CD4-positive, alpha-beta T cell (primary cell): ENCODE measurements around the gene WDR27. TPM values are rescaled to one million over a fixed set of nuclear protein-coding genes. Genes with fewer than 3 reads are reported as not detected.

Experiments
- ATAC-seq: fragments of 200-7000 bp; cut with Tn5 transposase; one replicate; pipeline ENCODE4 v1.10.0; 2022; ENCODE audit warnings: mild to moderate bottlenecking; ENCODE audit not compliant: poor library complexity
- CTCF ChIA-PET: fragments of 350-600 bp; sonication (Branson Sonifier 250); formaldehyde crosslinking; loops from one replicate; lab custom pipeline; 2021; ENCODE audit warnings: antibody characterized with exemption, inconsistent platforms; lab: Charles Lee
- POLR2A ChIA-PET: fragments of 350-600 bp; sonication (Branson Sonifier 250); formaldehyde crosslinking; loops from one replicate; lab custom pipeline; 2021; ENCODE audit warnings: antibody characterized with exemption, inconsistent platforms; lab: Charles Lee
- DNase-seq, 14 experiments: peaks; one replicate each; pipeline ENCODE4 v3.0.0-alpha.2; 2013 to 2020; ENCODE audit warnings: mixed read lengths in 2 of 14
- H3K27ac ChIP-seq, 2 donors: one replicate each; pipeline versions ENCODE4 v1.5.1 to v1.7.0; 2013; ENCODE audit warnings: low read length in 2 of 2, low read depth in 1 of 2, mild to moderate bottlenecking in 1 of 2
- H3K27me3 ChIP-seq, 2 experiments: 1 replicate in 1 of 2; 2 replicates in 1 of 2; pipeline versions ENCODE4 v1.6.1 to v1.7.0; 2013; ENCODE audit warnings: low read length in 2 of 2, control low read depth in 1 of 2, mild to moderate bottlenecking in 1 of 2, moderate library complexity in 1 of 2; ENCODE audit not compliant: insufficient read depth in 2 of 2, control insufficient read depth in 1 of 2
- H3K36me3 ChIP-seq: one replicate; pipeline ENCODE4 v1.6.1; 2013; ENCODE audit warnings: low read length, control low read depth; ENCODE audit not compliant: insufficient read depth
- H3K4me1 ChIP-seq: one replicate; pipeline ENCODE4 v1.6.1; 2013; ENCODE audit warnings: low read length, control low read depth; ENCODE audit not compliant: insufficient read depth
- H3K4me3 ChIP-seq: one replicate; pipeline ENCODE4 v1.5.1; 2013; ENCODE audit warnings: mild to moderate bottlenecking, low read length, moderate library complexity
- H3K9me3 ChIP-seq, 2 experiments: 1 replicate in 1 of 2; 2 replicates in 1 of 2; pipeline versions ENCODE4 v1.6.1 to v1.7.0; 2013; ENCODE audit warnings: low read length in 2 of 2, mild to moderate bottlenecking in 2 of 2, control low read depth in 1 of 2, moderate library complexity in 1 of 2; ENCODE audit not compliant: control insufficient read depth in 1 of 2, insufficient read depth in 1 of 2
- H3K27ac Mint-ChIP-seq: one replicate; pipeline ENCODE4 v1.8.0; 2020; ENCODE audit warnings: mixed read lengths
- H3K27me3 Mint-ChIP-seq: one replicate; pipeline ENCODE4 v1.8.0; 2021; ENCODE audit warnings: mixed read lengths
- H3K36me3 Mint-ChIP-seq: one replicate; pipeline ENCODE4 v1.8.0; 2021; ENCODE audit warnings: low read depth, mixed read lengths
- H3K4me1 Mint-ChIP-seq: one replicate; pipeline ENCODE4 v1.8.0; 2021; ENCODE audit warnings: low read depth, mixed read lengths
- H3K4me3 Mint-ChIP-seq: one replicate; pipeline ENCODE4 v1.8.0; 2020; ENCODE audit warnings: mild to moderate bottlenecking, mixed read lengths
- H3K9me3 Mint-ChIP-seq: one replicate; pipeline ENCODE4 v1.8.0; 2020; ENCODE audit warnings: mixed read lengths
- intact Hi-C, 2 experiments: fragments of 100-400 bp; cut with DNase I in 1 of 2; cut with micrococcal nuclease in 1 of 2; formaldehyde crosslinking; loops; one replicate each; pipeline versions ENCODE4 v1.15.1 to v1.9.0; 2023 to 2025; cut with DNase I, micrococcal nuclease
- total RNA-seq, 174 experiments: library from RNA in 2 of 174; stranded (reverse) in 2 of 174; gene quantifications; one replicate each; pipeline ENCODE4 v1.2.3 and lab custom pipeline; 2021 to 2026
- TF ChIP-seq, protein P1 (sequence below): fragments of 200-600 bp; IDR thresholded peaks from one replicate; pipeline ENCODE4 v1.8.0; 2022; ENCODE audit warnings: antibody characterized with exemption, mild to moderate bottlenecking

The WDR27 gene
- total RNA-seq, 2 experiments from 2014 or later: 22.0 to 23.5 TPM

DNA sequence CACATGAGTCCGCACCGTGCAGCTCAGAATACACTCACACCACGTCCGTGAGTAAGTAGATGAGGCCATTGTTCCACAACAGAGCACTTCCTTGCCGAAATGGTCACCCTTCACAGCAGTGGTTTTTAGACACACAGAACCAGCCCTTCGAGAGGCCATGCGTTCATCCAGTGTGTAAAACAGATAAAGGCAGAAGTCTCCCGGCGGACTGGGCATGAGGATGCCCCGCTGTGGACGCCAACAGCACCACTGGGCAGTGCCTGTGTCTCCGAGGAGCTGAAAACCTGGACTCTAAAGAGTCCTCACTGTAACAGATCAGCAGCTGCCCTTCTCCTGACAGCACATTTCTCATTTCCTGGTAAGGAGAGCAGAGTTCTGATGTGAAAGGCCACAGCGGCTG is 75.2 kb downstream of the WDR27 start:
- H3K4me1 ChIP-seq: no peaks in the 10 kb centered on the region
- ATAC-seq (no peak), DNase-seq (no peak)
- TF ChIP-seq, protein P1, sequence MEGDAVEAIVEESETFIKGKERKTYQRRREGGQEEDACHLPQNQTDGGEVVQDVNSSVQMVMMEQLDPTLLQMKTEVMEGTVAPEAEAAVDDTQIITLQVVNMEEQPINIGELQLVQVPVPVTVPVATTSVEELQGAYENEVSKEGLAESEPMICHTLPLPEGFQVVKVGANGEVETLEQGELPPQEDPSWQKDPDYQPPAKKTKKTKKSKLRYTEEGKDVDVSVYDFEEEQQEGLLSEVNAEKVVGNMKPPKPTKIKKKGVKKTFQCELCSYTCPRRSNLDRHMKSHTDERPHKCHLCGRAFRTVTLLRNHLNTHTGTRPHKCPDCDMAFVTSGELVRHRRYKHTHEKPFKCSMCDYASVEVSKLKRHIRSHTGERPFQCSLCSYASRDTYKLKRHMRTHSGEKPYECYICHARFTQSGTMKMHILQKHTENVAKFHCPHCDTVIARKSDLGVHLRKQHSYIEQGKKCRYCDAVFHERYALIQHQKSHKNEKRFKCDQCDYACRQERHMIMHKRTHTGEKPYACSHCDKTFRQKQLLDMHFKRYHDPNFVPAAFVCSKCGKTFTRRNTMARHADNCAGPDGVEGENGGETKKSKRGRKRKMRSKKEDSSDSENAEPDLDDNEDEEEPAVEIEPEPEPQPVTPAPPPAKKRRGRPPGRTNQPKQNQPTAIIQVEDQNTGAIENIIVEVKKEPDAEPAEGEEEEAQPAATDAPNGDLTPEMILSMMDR: no peak
- no peak overlapping the region for H3K4me3 ChIP-seq
- no peaks in the 10 kb centered on the region for H3K36me3 ChIP-seq
- Mint-ChIP-seq H3K4me1 (no peaks in the 10 kb centered on the region), H3K36me3 (peaks cover 21% of the 10 kb centered on the region), H3K4me3 (no peak overlapping the region), H3K9me3 (no peaks in the 10 kb centered on the region), H3K27me3 (no peaks in the 10 kb centered on the region), H3K27ac (no peak overlapping the region)
- H3K9me3 ChIP-seq: peaks cover 0 to 4% of the 10 kb centered on the region in 2 experiments
- POLR2A ChIA-PET: no interaction called here
- CTCF ChIA-PET: no interaction called here
- no peak overlapping the region for H3K27ac ChIP-seq
- no peaks in the 10 kb centered on the region for H3K27me3 ChIP-seq
- intact Hi-C loops: no loop called here

DNA sequence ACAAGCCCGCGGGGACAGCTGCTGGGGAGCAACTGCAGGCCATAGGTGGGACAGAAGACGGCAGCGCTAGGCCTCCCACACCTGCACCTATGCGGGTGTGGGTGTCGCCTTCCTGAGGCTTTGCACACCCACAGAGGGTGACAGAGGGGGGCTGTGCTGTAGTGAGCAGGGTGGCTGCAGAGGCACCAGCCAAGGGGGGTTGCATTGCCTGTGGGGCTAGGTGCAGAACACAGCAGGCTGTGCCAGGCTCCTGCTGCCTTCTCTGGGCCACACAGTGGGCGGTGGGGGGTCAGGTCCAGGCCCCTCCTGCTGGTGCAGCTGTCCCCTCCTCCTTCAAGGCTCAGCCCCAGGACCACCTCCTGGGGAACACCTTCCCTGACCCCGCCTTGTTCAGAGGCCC is 75.7 kb downstream of the WDR27 start:
- CTCF ChIA-PET: no interaction called here

DNA sequence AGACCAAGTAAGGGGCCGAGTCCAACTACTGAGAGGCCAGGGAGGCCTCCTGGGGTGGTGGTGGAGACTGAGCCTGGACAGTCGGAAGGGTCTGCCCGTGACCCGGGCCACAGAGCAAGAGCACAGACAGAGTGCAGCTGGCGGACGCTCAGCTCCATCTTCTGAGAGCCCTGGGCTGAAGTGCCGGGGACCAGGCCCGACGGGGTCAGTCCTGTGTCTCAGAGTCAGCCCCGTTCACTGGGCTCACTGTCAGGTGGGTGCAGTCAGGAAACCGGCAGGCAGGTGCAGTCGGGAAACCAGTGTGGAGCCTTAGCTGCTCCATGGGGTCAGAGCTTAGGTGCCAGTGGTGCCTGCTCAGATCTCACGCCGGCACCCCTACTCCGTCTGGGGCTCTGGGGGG is 76.5 kb downstream of the WDR27 start:
- H3K4me3 ChIP-seq: no peak overlapping the region
- H3K9me3 Mint-ChIP-seq: no peaks in the 10 kb centered on the region
- CTCF ChIA-PET: no interaction called here
- H3K4me1 ChIP-seq: no peaks in the 10 kb centered on the region
- H3K27me3 Mint-ChIP-seq: no peaks in the 10 kb centered on the region
- no peaks in the 10 kb centered on the region for H3K27me3 ChIP-seq
- no peaks in the 10 kb centered on the region for H3K4me1 Mint-ChIP-seq
- ATAC-seq (no peak), DNase-seq (no peak)
- no peak overlapping the region for H3K27ac Mint-ChIP-seq
- no peaks in the 10 kb centered on the region for H3K36me3 ChIP-seq
- H3K27ac ChIP-seq: no peak overlapping the region
- H3K36me3 Mint-ChIP-seq: peaks cover 21% of the 10 kb centered on the region
- POLR2A ChIA-PET: no interaction called here
- intact Hi-C loops: no loop called here
- TF ChIP-seq, protein P1: no peak
- H3K9me3 ChIP-seq: peaks cover 0 to 4% of the 10 kb centered on the region in 2 experiments
- no peak overlapping the region for H3K4me3 Mint-ChIP-seq

More for the DNA sequence above, 75.7 kb downstream of the WDR27 start:
- Histone ChIP-seq H3K4me1 (no peaks in the 10 kb centered on the region), H3K27me3 (no peaks in the 10 kb centered on the region), H3K36me3 (no peaks in the 10 kb centered on the region), H3K27ac (no peak overlapping the region), H3K9me3 (peaks cover 0 to 4% of the 10 kb centered on the region in 2 experiments), H3K4me3 (no peak overlapping the region)
- Mint-ChIP-seq H3K27me3 (no peaks in the 10 kb centered on the region), H3K9me3 (no peaks in the 10 kb centered on the region), H3K4me1 (no peaks in the 10 kb centered on the region), H3K4me3 (no peak overlapping the region), H3K27ac (no peak overlapping the region), H3K36me3 (peaks cover 21% of the 10 kb centered on the region)
- intact Hi-C loops: no loop called here
- DNase-seq (no peak), ATAC-seq (no peak)
- POLR2A ChIA-PET: no interaction called here
- TF ChIP-seq, protein P1: no peak
